Colonic mucosa (tissue), 4 donors: ENCODE data around the gene PHRF1. TPM values are rescaled to one million over a fixed set of nuclear protein-coding genes. Genes with fewer than 3 reads are reported as not detected.

Experiments used
- DNase-seq: peaks from one replicate; pipeline ENCODE4 v3.0.0-alpha.2; 2020
- H3K27ac ChIP-seq: fragments of 200-600 bp; one replicate; pipeline ENCODE4 v1.8.0; 2021
- H3K27me3 ChIP-seq: fragments of 200-600 bp; one replicate; pipeline ENCODE4 v1.8.0; 2021
- H3K36me3 ChIP-seq: fragments of 200-600 bp; one replicate; pipeline ENCODE4 v1.8.0; 2021
- H3K4me1 ChIP-seq: fragments of 200-600 bp; one replicate; pipeline ENCODE4 v1.8.0; 2021; ENCODE audit warnings: mild to moderate bottlenecking
- H3K4me3 ChIP-seq: fragments of 200-600 bp; one replicate; pipeline ENCODE4 v1.8.0; 2021
- H3K9ac ChIP-seq, 2 donors: one replicate each; pipeline ENCODE4 v1.7.0; 2013; ENCODE audit warnings: control low read depth in 2 of 2, low read depth in 2 of 2, low read length in 2 of 2
- H3K9me3 ChIP-seq: fragments of 200-600 bp; one replicate; pipeline ENCODE4 v1.8.0; 2021
- intact Hi-C: fragments of 100-400 bp; cut with DNase I; formaldehyde crosslinking; loops from one replicate; pipeline ENCODE4 v1.14.1; 2022
- total RNA-seq, 2 donors: library from RNA; stranded (reverse); fragmentation: NEBNext Ultra II Directional in 1 of 2; extraction: Animal tissue kit (Norgen Biotek cat#: 25700) in 1 of 2; gene quantifications; one replicate each; pipeline ENCODE4 v1.2.1, GENCODE V29; 2021
- TF ChIP-seq, protein P1 (sequence below): fragments of 200-600 bp; IDR thresholded peaks from one replicate; pipeline ENCODE4 v1.8.0; 2022; ENCODE audit warnings: antibody characterized with exemption, mild to moderate bottlenecking
- donor health status: healthy.
- donor health status: DM: no; HTN: no; CAD: no.
- donor health status: DM: no; HTN: no; CAD: no.

PHRF1 gene
- total RNA-seq, 2 donors from 2014 or later: 29.4 to 41.9 TPM

DNA sequence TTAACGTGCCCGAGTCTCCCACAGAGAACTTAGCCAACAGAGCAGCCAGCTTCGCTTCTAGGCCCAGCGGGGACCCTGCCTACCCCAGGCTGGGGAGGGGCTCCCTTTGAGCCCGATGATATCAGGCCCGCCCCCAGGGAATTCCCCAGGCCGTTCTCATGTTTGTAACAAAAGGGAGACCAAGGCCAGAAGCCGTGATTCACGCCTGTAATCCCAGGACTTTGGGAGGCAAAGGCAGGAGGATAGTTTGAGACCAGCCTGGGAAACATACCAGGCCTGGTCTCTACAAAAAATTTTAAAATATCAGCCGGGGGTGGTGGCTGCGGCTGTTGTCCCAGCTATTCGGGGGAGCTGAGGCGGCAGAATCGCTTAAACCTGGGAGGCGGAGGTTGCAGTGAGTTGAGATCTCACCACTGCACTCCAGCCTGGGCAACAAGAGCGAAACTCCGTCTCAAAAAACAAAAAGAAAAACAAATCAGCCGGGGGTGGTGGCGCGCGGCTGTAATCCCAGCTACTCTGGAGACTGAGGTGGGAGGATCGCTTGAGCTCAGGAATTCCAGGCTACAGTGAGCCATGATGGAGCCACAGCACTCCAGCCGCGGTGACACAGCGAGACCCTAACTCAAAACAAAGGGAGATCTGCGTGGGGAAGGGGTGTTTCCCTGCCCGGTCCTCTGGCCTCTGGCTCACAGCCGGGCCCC is 62.5 kb downstream of the PHRF1 start:
- no peak for DNase-seq
- H3K9ac ChIP-seq: no peak overlapping the region
- no peaks in the 10 kb centered on the region for H3K9me3 ChIP-seq
- intact Hi-C loops: no loop called here
- H3K27me3 ChIP-seq: peaks cover 23% of the 10 kb centered on the region
- H3K4me3 ChIP-seq: no peak overlapping the region
- H3K4me1 ChIP-seq: no peaks in the 10 kb centered on the region
- H3K36me3 ChIP-seq: no peaks in the 10 kb centered on the region
- H3K27ac ChIP-seq: no peak overlapping the region
- TF ChIP-seq, protein P1, sequence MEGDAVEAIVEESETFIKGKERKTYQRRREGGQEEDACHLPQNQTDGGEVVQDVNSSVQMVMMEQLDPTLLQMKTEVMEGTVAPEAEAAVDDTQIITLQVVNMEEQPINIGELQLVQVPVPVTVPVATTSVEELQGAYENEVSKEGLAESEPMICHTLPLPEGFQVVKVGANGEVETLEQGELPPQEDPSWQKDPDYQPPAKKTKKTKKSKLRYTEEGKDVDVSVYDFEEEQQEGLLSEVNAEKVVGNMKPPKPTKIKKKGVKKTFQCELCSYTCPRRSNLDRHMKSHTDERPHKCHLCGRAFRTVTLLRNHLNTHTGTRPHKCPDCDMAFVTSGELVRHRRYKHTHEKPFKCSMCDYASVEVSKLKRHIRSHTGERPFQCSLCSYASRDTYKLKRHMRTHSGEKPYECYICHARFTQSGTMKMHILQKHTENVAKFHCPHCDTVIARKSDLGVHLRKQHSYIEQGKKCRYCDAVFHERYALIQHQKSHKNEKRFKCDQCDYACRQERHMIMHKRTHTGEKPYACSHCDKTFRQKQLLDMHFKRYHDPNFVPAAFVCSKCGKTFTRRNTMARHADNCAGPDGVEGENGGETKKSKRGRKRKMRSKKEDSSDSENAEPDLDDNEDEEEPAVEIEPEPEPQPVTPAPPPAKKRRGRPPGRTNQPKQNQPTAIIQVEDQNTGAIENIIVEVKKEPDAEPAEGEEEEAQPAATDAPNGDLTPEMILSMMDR: no peak

DNA sequence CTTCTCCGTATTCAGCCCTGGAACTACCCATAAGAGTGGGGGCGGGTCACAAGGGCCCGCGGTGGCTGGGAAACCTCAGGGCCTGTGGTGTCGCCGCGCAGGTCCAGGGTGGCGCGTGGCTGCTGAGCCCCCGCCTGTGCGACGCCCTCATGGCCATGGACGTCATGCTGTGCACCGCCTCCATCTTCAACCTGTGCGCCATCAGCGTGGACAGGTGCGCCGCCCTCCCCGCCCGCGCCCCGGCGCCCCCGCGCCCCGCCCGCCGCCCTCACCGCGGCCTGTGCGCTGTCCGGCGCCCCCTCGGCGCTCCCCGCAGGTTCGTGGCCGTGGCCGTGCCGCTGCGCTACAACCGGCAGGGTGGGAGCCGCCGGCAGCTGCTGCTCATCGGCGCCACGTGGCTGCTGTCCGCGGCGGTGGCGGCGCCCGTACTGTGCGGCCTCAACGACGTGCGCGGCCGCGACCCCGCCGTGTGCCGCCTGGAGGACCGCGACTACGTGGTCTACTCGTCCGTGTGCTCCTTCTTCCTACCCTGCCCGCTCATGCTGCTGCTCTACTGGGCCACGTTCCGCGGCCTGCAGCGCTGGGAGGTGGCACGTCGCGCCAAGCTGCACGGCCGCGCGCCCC is 63.2 kb downstream of the PHRF1 start:
- H3K27me3 ChIP-seq: peaks cover 23% of the 10 kb centered on the region
- no peaks in the 10 kb centered on the region for H3K9me3 ChIP-seq
- H3K4me3 ChIP-seq: no peak overlapping the region
- no peak overlapping the region for H3K27ac ChIP-seq
- no peak overlapping the region for H3K9ac ChIP-seq
- no peaks in the 10 kb centered on the region for H3K4me1 ChIP-seq
- intact Hi-C loops: no loop called here
- TF ChIP-seq, protein P1: no peak
- H3K36me3 ChIP-seq: no peaks in the 10 kb centered on the region
- DNase-seq: no peak

DNA sequence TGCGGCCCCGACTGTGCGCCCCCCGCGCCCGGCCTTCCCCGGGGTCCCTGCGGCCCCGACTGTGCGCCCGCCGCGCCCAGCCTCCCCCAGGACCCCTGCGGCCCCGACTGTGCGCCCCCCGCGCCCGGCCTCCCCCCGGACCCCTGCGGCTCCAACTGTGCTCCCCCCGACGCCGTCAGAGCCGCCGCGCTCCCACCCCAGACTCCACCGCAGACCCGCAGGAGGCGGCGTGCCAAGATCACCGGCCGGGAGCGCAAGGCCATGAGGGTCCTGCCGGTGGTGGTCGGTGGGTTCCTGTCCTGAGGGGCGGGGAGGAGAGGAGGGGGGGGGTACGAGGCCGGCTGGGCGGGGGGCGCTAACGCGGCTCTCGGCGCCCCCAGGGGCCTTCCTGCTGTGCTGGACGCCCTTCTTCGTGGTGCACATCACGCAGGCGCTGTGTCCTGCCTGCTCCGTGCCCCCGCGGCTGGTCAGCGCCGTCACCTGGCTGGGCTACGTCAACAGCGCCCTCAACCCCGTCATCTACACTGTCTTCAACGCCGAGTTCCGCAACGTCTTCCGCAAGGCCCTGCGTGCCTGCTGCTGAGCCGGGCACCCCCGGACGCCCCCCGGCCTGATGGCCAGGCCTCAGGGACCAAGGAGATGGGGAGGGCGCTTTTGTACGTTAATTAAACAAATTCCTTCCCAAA is 63.9 kb downstream of the PHRF1 start:
- no peak for DNase-seq
- intact Hi-C loops: no loop called here
- no peaks in the 10 kb centered on the region for H3K4me1 ChIP-seq
- H3K27ac ChIP-seq: no peak overlapping the region
- H3K4me3 ChIP-seq: no peak overlapping the region
- peaks cover 23% of the 10 kb centered on the region for H3K27me3 ChIP-seq
- H3K9me3 ChIP-seq: no peaks in the 10 kb centered on the region
- H3K36me3 ChIP-seq: no peaks in the 10 kb centered on the region
- TF ChIP-seq, protein P1: no peak
- H3K9ac ChIP-seq: no peak overlapping the region

DNA sequence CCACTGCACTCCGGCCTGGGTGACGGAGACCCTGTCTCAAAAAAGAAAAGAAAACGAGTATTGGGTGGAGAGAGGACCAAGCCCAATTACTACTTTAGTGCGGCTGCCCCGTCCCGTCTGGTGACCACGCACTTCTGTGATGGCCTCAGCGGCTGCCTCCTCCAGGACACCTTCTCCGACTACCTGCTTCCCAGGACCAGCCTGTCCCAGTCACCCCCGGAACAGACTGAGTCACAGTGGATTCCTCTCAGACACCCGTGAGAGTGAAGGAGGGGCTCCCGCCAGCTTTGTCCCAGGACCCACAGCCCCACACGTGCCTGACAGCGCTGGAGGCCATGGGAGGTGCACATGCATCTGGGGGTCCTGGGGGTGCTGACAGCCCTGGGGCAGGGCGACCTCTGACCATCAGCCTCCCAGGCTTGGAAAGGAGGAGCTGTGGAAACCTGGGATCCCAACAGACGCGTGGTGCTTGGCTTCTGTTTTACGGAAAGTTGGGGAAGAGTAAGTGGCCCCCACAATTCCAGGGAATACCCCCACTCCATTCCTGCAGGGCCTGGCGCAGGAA is 65.6 kb downstream of the PHRF1 start:
- H3K36me3 ChIP-seq: no peaks in the 10 kb centered on the region
- DNase-seq: no peak
- TF ChIP-seq, protein P1: no peak
- H3K27me3 ChIP-seq: peaks cover 20% of the 10 kb centered on the region
- no peaks in the 10 kb centered on the region for H3K4me1 ChIP-seq
- no peak overlapping the region for H3K27ac ChIP-seq
- H3K9me3 ChIP-seq: no peaks in the 10 kb centered on the region
- intact Hi-C loops: no loop called here
- H3K4me3 ChIP-seq: no peak overlapping the region
- no peak overlapping the region for H3K9ac ChIP-seq

DNA sequence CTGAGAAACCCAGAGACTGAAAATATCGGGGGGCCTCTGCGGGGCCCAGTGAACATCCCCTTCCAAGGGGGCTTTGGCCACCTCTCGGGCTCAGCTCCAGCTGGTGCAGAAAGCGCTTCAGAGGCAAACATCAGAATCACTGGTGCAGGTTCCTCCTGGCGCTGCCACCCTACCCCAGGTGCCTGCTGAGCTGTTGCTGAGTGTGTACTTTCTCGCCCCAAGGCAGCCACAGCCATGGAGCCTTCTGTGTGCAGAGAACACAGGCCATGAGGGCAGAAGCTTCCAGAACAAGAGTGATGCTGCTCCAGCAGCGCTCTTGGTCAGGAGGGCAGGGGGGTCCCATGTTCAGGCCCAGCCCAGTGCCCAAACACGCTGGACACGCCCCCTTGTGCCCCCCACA is 67.1 kb downstream of the PHRF1 start:
- Histone ChIP-seq H3K4me1 (no peaks in the 10 kb centered on the region), H3K4me3 (no peak overlapping the region), H3K9ac (no peak overlapping the region), H3K36me3 (no peaks in the 10 kb centered on the region), H3K9me3 (no peaks in the 10 kb centered on the region), H3K27ac (no peak overlapping the region), H3K27me3 (peaks cover 8% of the 10 kb centered on the region)
- TF ChIP-seq, protein P1: no peak
- intact Hi-C loops: no loop called here
- no peak for DNase-seq
